CD4-positive, alpha-beta T cell (primary cell): ENCODE results near the gene SOSTDC1. TPM values are rescaled to one million over a fixed set of nuclear protein-coding genes. Genes with fewer than 3 reads are reported as not detected.

Experiments
- ATAC-seq: fragments of 200-7000 bp; cut with Tn5 transposase; one replicate; pipeline ENCODE4 v1.10.0; 2022; ENCODE audit warnings: mild to moderate bottlenecking; ENCODE audit not compliant: poor library complexity
- CTCF ChIA-PET: fragments of 350-600 bp; sonication (Branson Sonifier 250); formaldehyde crosslinking; loops from one replicate; lab custom pipeline; 2021; ENCODE audit warnings: antibody characterized with exemption, inconsistent platforms; lab: Charles Lee
- POLR2A ChIA-PET: fragments of 350-600 bp; sonication (Branson Sonifier 250); formaldehyde crosslinking; loops from one replicate; lab custom pipeline; 2021; ENCODE audit warnings: antibody characterized with exemption, inconsistent platforms; lab: Charles Lee
- DNase-seq, 14 experiments: peaks; one replicate each; pipeline ENCODE4 v3.0.0-alpha.2; 2013 to 2020; ENCODE audit warnings: mixed read lengths in 2 of 14
- H3K27ac ChIP-seq, 2 donors: one replicate each; pipeline versions ENCODE4 v1.5.1 to v1.7.0; 2013; ENCODE audit warnings: low read length in 2 of 2, low read depth in 1 of 2, mild to moderate bottlenecking in 1 of 2
- H3K27me3 ChIP-seq, 2 experiments: 1 replicate in 1 of 2; 2 replicates in 1 of 2; pipeline versions ENCODE4 v1.6.1 to v1.7.0; 2013; ENCODE audit warnings: low read length in 2 of 2, control low read depth in 1 of 2, mild to moderate bottlenecking in 1 of 2, moderate library complexity in 1 of 2; ENCODE audit not compliant: insufficient read depth in 2 of 2, control insufficient read depth in 1 of 2
- H3K36me3 ChIP-seq: one replicate; pipeline ENCODE4 v1.6.1; 2013; ENCODE audit warnings: low read length, control low read depth; ENCODE audit not compliant: insufficient read depth
- H3K4me1 ChIP-seq: one replicate; pipeline ENCODE4 v1.6.1; 2013; ENCODE audit warnings: low read length, control low read depth; ENCODE audit not compliant: insufficient read depth
- H3K4me3 ChIP-seq: one replicate; pipeline ENCODE4 v1.5.1; 2013; ENCODE audit warnings: mild to moderate bottlenecking, low read length, moderate library complexity
- H3K9me3 ChIP-seq, 2 experiments: 1 replicate in 1 of 2; 2 replicates in 1 of 2; pipeline versions ENCODE4 v1.6.1 to v1.7.0; 2013; ENCODE audit warnings: low read length in 2 of 2, mild to moderate bottlenecking in 2 of 2, control low read depth in 1 of 2, moderate library complexity in 1 of 2; ENCODE audit not compliant: control insufficient read depth in 1 of 2, insufficient read depth in 1 of 2
- H3K27ac Mint-ChIP-seq: one replicate; pipeline ENCODE4 v1.8.0; 2020; ENCODE audit warnings: mixed read lengths
- H3K27me3 Mint-ChIP-seq: one replicate; pipeline ENCODE4 v1.8.0; 2021; ENCODE audit warnings: mixed read lengths
- H3K36me3 Mint-ChIP-seq: one replicate; pipeline ENCODE4 v1.8.0; 2021; ENCODE audit warnings: low read depth, mixed read lengths
- H3K4me1 Mint-ChIP-seq: one replicate; pipeline ENCODE4 v1.8.0; 2021; ENCODE audit warnings: low read depth, mixed read lengths
- H3K4me3 Mint-ChIP-seq: one replicate; pipeline ENCODE4 v1.8.0; 2020; ENCODE audit warnings: mild to moderate bottlenecking, mixed read lengths
- H3K9me3 Mint-ChIP-seq: one replicate; pipeline ENCODE4 v1.8.0; 2020; ENCODE audit warnings: mixed read lengths
- CTCF ChIP-seq: fragments of 200-600 bp; IDR thresholded peaks from one replicate; pipeline ENCODE4 v1.8.0; 2022; ENCODE audit warnings: antibody characterized with exemption, mild to moderate bottlenecking
- intact Hi-C, 2 experiments: fragments of 100-400 bp; cut with DNase I in 1 of 2; cut with micrococcal nuclease in 1 of 2; formaldehyde crosslinking; loops; one replicate each; pipeline versions ENCODE4 v1.15.1 to v1.9.0; 2023 to 2025; cut with DNase I, micrococcal nuclease
- total RNA-seq, 174 experiments: library from RNA in 2 of 174; stranded (reverse) in 2 of 174; gene quantifications; one replicate each; pipeline ENCODE4 v1.2.3 and lab custom pipeline; 2021 to 2026

Gene SOSTDC1
- total RNA-seq, 2 experiments from 2014 or later, result not detected

- no peaks in the 10 kb centered on the region for H3K36me3 Mint-ChIP-seq
- ATAC-seq (no peak), DNase-seq (no peak)
- ChIA-PET CTCF (interaction anchor here (1.0 kb wide), 1 partner anchor 20 kb away, joined by 3 read pairs; no protein-coding TSS in a partner anchor), POLR2A (no interaction called here)
- no peak overlapping the region for H3K4me3 Mint-ChIP-seq
- no peak overlapping the region for H3K27ac Mint-ChIP-seq
- intact Hi-C loops, result no loop called here
- peaks cover 5% of the 10 kb centered on the region for H3K27me3 Mint-ChIP-seq
- no peaks in the 10 kb centered on the region for H3K27me3 ChIP-seq
- no peaks in the 10 kb centered on the region for H3K4me1 Mint-ChIP-seq
- no peak for TF ChIP-seq CTCF
- H3K36me3 ChIP-seq, result no peaks in the 10 kb centered on the region
- H3K4me1 ChIP-seq, result no peaks in the 10 kb centered on the region
- H3K4me3 ChIP-seq, result no peak overlapping the region
- no peaks in the 10 kb centered on the region for H3K9me3 ChIP-seq
- no peak overlapping the region for H3K27ac ChIP-seq
- no peaks in the 10 kb centered on the region for H3K9me3 Mint-ChIP-seq
These were observed 29.2 kb downstream of the SOSTDC1 start for GRCh38 chr7:16436306-16436705.

- H3K27me3 Mint-ChIP-seq, result peaks cover 5% of the 10 kb centered on the region
- no peak overlapping the region for H3K4me3 ChIP-seq
- DNase-seq, result no peak
- H3K4me1 Mint-ChIP-seq, result no peaks in the 10 kb centered on the region
- no peak for TF ChIP-seq CTCF
- H3K4me3 Mint-ChIP-seq, result no peak overlapping the region
- no peaks in the 10 kb centered on the region for H3K9me3 Mint-ChIP-seq
- no peak overlapping the region for H3K27ac Mint-ChIP-seq
- H3K4me1 ChIP-seq, result no peaks in the 10 kb centered on the region
- ATAC-seq, result no peak
- ChIA-PET POLR2A (interaction anchor here (0.6 to 3.7 kb wide), 3 partner anchors 13 to 636 kb away, joined by 3 to 18 read pairs (median 8); partner anchors contain the start of gene CRPPA), CTCF (interaction anchor here (0.9 to 1.4 kb wide), 2 partner anchors 8 to 9 kb away, joined by 3 to 4 read pairs; no protein-coding TSS in a partner anchor)
- H3K36me3 Mint-ChIP-seq, result no peaks in the 10 kb centered on the region
- H3K27ac ChIP-seq, result no peak overlapping the region
- H3K9me3 ChIP-seq, result no peaks in the 10 kb centered on the region
- intact Hi-C loops, result loop anchor here in 1 of 2 experiments (5.0 kb wide), 1 partner anchor 484 kb away; no protein-coding TSS in a partner anchor
- no peaks in the 10 kb centered on the region for H3K36me3 ChIP-seq
- H3K27me3 ChIP-seq, result no peaks in the 10 kb centered on the region
These were observed 31.9 kb downstream of the SOSTDC1 start for GRCh38 chr7:16433568-16434122.

GRCh38 chr7:16432425-16432731 lies 33.2 kb downstream of the SOSTDC1 start:
- DNase-seq, result no peak
- Mint-ChIP-seq H3K27ac (no peak overlapping the region), H3K4me3 (no peak overlapping the region), H3K27me3 (no peaks in the 10 kb centered on the region), H3K4me1 (no peaks in the 10 kb centered on the region), H3K9me3 (no peaks in the 10 kb centered on the region), H3K36me3 (no peaks in the 10 kb centered on the region)
- intact Hi-C loops, result loop anchor here (1.0 to 5.0 kb wide), 2 partner anchors 133 to 485 kb away; no protein-coding TSS in a partner anchor
- ATAC-seq, result no peak
- Histone ChIP-seq H3K36me3 (no peaks in the 10 kb centered on the region), H3K4me3 (no peak overlapping the region), H3K27ac (no peak overlapping the region), H3K27me3 (no peaks in the 10 kb centered on the region), H3K9me3 (no peaks in the 10 kb centered on the region), H3K4me1 (no peaks in the 10 kb centered on the region)
- ChIA-PET POLR2A (interaction anchor here (1.9 to 3.7 kb wide), 2 partner anchors 11 to 132 kb away, joined by 8 to 18 read pairs; partner anchors contain the start of gene CRPPA), CTCF (no interaction called here)
- no peak for TF ChIP-seq CTCF
